ENCODE measurements around the gene CCDC180. TPM values are rescaled to one million over a fixed set of nuclear protein-coding genes. Genes with fewer than 3 reads are reported as not detected.

Gene CCDC180
- polyA plus RNA-seq, 1 donor = 7.9 TPM

Other genes starting within 250 kb of the CCDC180 start
- gene TDRD7, start 104.4 kb downstream of the CCDC180 start, polyA plus RNA-seq (ENCODE audit: insufficient read length) = 5.4 TPM
- 145 TPM for gene TMOD1, start 194.0 kb downstream of the CCDC180 start, polyA plus RNA-seq (ENCODE audit: insufficient read length)

All from hindlimb muscle (tissue), 1 donor.